Hindlimb muscle (tissue), 1 donor: Measurements from ENCODE around the gene RNF14. TPM values are rescaled to one million over a fixed set of nuclear protein-coding genes. Genes with fewer than 3 reads are reported as not detected.
"Not testable (repeated sequence)": the region's sequence is repeated elsewhere in the genome, so short reads cannot be mapped to it uniquely, and the experiment has no call there.

Source experiments
- DNase-seq: peaks from one replicate; pipeline ENCODE4 v3.0.0-alpha.2; 2013
- polyA plus RNA-seq: library from polyadenylated mRNA; unstranded; fragments of 120-200 nt; gene quantifications from one replicate; pipeline ENCODE4 v1.2.1, GENCODE V29; 2013; ENCODE audit not compliant: insufficient read length

The RNF14 gene, protein sequence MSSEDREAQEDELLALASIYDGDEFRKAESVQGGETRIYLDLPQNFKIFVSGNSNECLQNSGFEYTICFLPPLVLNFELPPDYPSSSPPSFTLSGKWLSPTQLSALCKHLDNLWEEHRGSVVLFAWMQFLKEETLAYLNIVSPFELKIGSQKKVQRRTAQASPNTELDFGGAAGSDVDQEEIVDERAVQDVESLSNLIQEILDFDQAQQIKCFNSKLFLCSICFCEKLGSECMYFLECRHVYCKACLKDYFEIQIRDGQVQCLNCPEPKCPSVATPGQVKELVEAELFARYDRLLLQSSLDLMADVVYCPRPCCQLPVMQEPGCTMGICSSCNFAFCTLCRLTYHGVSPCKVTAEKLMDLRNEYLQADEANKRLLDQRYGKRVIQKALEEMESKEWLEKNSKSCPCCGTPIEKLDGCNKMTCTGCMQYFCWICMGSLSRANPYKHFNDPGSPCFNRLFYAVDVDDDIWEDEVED
- 41.8 TPM for polyA plus RNA-seq

GRCh38 chr5:141968914-141969608 lies at the start of gene RNF14:
Gene RNF14, plus strand, starts transcription at chr5:141969105. Its CDS starts 4,484 bp downstream, at chr5:141973589.
- DNase-seq, result peak; percentile 94

DNA sequence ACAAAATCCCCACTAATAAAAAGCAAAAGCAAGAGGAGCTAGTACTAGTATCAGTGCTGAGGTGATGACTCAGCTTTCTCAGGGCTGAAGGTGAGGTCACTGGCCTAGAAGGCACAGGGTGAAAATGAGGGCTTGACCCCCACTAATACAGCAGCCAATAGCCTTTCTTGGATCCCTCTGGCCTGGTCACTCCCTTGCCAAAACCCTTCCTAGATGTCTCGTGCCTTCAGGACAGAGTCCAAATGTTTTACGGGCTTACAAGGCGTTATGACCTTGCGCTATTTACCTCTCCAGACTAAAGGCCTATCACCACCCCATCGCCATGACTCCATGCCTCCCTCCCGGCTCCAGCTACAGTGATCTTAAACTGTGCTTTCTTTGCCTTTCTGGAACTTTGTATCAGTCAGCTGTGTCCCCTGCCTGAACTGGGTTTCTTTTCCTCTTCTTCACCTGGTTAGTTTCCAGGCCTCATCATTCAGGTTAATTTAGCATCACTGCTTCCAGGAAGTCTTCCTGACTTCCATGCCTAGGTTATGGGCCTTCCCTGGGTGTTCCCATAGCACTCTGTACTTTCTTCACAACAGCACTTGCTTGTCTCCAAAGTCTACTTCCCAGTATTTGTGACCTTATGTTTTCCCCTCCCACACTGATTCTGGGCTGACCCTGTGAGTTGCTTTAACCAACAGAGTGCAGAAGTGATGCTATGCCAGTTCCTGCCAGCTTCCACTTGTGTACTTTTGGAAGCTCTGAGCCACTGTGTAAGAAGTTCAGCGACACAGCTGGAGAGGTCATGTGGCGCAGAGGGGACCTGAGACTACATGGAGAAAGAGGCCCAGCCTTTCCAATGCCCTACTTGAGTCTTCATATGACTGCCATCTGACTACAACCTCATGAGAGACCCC lies 49.4 kb upstream of the RNF14 start:
- no peak for DNase-seq

DNA sequence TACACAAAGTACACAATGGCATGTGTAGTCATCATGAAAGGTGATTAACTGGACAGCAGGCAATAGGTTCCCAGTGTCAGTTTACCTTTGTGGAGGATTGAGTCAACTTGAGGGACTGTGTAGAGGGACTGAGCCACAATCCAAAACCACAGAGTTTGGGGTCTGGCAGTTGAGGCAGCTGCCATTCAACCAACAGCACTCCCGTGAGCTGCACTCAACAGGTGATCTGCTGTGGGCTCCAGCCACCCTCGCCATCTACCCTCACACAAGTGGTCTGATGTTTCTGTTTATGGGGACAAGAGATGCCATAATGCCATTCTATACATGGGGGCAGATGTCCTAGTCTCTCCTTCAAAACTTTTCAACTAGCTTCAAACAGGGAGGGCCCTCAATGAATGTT lies 48.1 kb upstream of the RNF14 start:
- DNase-seq, result no peak

DNA sequence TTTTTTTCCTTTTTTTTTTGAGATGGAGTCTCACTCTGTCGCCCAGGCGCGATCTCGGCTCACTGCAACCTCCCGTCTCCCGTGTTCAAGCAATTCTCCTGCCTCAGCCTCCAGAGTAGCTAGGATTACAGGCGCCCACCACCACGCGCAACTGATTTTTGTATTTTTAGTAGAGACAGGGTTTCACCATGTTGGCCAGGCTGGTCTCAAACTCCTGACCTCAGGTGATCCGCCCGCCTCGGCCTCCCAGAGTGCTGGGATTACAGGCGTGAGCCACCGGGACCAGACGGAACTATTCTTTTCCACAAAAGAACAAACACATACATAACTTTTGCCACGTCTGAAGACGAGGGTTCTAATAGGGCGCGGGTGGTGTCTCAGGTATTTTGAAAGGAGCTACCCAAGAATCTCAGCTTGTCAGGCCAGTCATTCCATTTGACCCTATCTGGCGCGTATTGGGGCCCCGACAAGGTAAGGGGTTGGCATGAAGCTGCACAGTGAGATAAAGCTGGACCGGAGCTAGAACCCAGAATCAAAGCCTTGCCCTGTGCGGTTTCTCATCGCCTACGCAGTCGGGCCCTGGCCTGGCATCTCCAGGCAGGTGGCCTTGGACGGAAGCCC lies 46.0 kb upstream of the RNF14 start:
- DNase-seq, result not testable (repeated sequence)

- peak; percentile 95 for DNase-seq
Measured at GRCh38 chr5:141923448-141924313, 45.2 kb upstream of the RNF14 start, which contains the start of gene DELE1. Gene DELE1, plus strand, starts transcription at chr5:141923871. Its CDS starts 71 bp downstream, at chr5:141923942.

DNA sequence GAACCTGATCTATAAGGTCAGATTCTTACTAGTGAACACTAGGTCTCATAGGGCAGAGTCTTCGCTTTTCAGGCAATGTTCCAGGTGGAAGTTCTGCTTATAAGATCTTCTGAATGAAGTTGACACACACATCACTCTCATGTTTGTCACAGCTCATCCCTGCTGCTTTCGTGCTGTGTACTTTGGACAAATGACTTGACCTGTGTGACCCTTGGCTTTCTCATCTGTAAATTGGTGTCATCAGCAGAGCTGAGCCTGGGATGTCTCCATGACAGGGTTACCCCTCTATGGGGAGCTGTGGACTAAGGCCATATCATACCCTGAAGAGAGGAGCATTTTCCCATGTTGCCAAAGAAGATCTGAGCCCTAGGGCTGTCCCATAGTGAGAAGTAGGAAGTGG lies 42.5 kb upstream of the RNF14 start:
- DNase-seq, result no peak

GRCh38 chr5:141928051-141928450 lies 40.9 kb upstream of the RNF14 start:
- DNase-seq, result no peak

GRCh38 chr5:141929398-141930058 lies 39.4 kb upstream of the RNF14 start:
- DNase-seq, result no peak

DNA sequence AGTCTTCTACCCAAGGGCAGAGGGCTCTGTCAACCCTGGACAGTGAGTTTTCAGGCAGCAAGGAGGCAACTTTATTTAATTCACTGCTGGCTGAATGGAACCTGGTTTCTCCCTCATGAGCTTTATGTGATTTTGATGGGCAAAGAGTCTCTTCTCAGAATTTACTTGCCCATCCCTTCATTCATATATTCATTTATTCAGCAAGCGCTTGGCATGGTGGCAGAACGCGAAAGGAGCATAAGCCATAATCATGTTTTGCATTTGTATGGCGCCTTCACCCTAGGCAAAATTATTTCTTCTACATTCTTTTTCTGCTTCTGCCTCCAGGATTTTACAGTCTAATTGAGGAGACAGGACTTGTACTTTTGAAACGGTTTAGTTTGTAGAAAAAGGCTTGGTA lies 37.2 kb upstream of the RNF14 start:
- no peak for DNase-seq

- no peak for DNase-seq
Measured at GRCh38 chr5:141933151-141933550, 35.8 kb upstream of the RNF14 start.

- no peak for DNase-seq
Measured at GRCh38 chr5:141934099-141934844, 34.6 kb upstream of the RNF14 start.

DNA sequence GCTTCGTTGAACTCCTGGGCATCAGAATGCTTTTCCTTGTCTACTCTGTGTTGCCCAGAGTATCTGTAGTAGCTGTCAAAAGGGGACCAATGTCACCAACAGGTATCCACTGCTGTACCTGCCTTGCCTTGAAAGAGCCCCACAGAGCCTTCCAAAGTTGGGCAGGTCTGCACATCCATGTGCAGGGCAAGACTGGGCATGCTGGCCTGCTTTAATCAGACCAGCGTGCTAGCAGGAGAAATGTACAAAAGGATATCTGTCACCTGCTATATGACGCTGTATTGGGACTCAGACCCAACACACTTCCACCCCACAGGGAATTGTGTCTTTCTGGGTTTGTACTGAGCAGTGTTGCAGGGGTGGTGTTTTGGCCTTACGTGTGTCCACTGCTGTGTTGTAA lies 33.4 kb upstream of the RNF14 start:
- no peak for DNase-seq

DNA sequence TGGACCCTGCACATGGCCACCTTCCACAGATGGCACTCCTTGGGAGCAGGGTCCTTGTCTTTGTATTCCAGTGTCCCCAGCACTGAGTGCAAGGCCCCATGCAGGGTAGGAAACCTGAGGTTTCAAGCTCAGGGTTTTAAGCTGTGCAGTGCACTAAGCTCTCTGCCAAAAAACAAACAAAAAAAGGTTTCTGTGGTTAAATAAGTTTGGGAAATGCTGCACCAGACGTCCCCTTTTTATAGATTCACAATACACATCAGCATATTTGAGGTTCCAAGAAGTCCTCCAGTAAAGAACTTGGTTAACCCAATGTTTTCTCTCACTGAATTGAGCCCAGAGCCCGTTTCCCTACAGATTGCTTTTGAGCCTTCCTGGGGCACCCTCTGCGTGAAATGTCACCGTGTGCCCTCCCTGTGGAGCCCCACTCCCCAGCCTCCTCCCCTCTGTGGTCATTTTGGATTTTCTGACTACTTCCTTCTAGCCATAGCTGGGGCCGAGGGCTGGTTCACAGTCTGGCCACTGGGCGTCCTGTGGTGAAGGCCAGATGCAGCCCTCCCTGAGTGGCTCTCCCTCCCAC lies 28.1 kb upstream of the RNF14 start:
- no peak for DNase-seq

DNA sequence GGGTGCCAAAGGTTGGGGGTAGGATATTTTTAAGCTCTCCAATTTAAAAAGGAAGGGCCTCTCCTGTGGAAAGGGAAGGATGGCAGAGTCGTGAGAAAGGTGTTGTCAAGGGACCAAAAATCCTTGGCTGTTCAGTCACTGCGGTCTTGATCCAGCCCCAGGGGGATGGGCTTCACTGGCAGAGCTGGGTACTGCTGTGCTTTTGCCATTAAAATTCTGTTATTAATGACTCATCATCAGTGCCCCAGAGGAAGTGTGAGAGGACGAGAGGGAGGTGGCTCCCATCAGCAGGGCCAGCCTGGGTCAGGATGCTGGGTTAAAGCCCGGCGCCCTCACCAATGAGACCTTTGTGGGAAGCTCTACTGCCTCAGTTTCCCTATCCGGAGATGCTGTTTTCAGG lies 27.6 kb upstream of the RNF14 start:
- DNase-seq, result no peak

DNA sequence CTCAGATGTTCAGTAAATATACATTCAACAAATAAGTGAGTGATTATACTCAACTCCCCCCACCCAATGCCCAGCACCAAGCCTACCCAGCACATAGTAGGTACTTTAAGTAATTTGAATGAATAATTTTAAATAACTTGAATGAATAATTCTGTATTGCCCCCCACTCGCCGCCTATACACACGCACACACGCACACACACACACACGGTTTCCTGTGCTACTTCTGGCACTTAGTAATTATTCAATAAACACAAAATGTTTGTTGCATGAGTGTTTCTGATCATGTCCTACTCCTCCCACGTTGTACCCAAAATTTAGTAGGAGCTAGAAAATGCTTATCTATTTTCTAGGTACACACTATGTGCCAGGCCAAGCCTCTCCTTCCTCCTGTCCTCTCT lies 27.1 kb upstream of the RNF14 start:
- no peak for DNase-seq

- no peak for DNase-seq
Measured at GRCh38 chr5:141942185-141942857, 26.6 kb upstream of the RNF14 start.

DNA sequence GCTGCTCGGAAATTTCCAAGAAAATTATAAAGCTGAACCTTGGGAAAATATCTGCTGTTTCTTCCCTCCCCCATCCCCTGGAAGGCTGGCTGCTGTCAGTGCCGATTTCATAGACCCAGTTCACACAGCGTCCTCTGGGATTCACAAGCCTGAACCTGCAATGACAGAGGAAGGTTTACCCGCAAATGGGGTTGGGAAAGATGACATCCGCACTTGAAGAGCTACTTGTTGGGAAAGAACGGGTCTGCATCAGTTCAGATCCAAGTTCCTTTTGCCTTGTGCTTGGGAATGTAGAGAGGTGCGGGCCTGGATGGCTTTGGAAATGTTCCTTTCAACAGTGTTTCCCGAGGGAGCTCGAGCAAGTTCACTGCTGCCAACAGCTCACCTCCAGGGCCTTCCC lies 24.8 kb upstream of the RNF14 start:
- no peak for DNase-seq

DNA sequence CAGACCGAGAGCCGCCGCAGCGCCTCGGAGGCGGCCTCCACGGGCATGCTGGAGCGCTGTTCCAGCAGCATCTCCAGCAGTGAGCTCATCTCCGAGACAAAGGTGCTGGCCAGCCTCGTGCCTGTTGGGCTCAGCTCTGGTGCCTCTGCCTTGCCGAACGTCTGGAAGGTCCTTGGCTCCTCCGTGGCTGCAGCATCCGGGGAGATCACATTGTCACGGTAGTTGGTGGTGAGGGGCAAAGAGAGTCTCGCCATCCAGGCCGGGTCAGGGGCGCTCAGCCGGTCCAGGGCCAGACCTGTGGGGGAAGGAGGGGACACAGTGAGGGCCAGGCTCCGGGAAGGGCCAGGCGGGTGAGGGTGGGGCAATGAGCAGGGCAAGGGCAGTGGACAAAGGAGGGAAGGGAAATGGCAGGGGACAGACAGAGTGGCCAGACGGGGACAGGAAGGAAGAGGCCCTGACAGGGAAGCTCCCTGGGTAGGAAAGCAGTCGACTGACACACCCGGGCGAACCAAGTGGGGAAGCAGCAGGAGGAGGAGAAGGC lies 23.3 kb upstream of the RNF14 start:
- peak; percentile 38 for DNase-seq

- no peak for DNase-seq
Measured at GRCh38 chr5:141947316-141947715, 21.6 kb upstream of the RNF14 start.
